ENCODE results near the gene AQR. TPM values are rescaled to one million over a fixed set of nuclear protein-coding genes. Genes with fewer than 3 reads are reported as not detected.

The AQR gene
- total RNA-seq: 36.8 and 40.5 TPM in 2 replicates
- long read RNA-seq, partial matches to known transcripts: 19 of 34 reads
- long read RNA-seq, other reads (novel, unspliced or antisense): 14 of 34 reads

- no peaks in the 10 kb centered on the region for H3K9me3 Mint-ChIP-seq
- H3K27me3 Mint-ChIP-seq (ENCODE audit: low read depth): no peaks in the 10 kb centered on the region
- TF ChIP-seq CTCF (conservative IDR thresholded peaks at IDR 0.05): peak; percentile 74
- H3K4me1 Mint-ChIP-seq: peaks cover 36% of the 10 kb centered on the region
- H3K27ac Mint-ChIP-seq (ENCODE audit: unreplicated experiment): peak within 1 kb of the TSS; percentile 99
- DNase-seq (ENCODE audit: low read depth, low spot score): peak; percentile 87
- no peaks in the 10 kb centered on the region for H3K36me3 Mint-ChIP-seq (ENCODE audit: low read depth)
- H3K4me3 Mint-ChIP-seq: peak within 1 kb of the TSS; percentile 100
These were observed at the start of gene AQR for GRCh38 chr15:34969340-34970097. Gene AQR (minus strand): TSS chr15:34969742. CDS start chr15:34969613, 129 bp downstream.

- Mint-ChIP-seq H3K9me3 (no peaks in the 10 kb centered on the region), H3K27ac (ENCODE audit: unreplicated experiment) (peak overlapping the region; percentile 5)
These were observed 44.7 kb upstream of the AQR start for GRCh38 chr15:35014241-35014640.

GRCh38 chr15:35013370-35013769, 43.8 kb upstream of the AQR start:
- DNase-seq (ENCODE audit: low read depth, low spot score): no peak

More at GRCh38 chr15:35014241-35014640, 44.7 kb upstream of the AQR start:
- H3K4me3 Mint-ChIP-seq: no peak overlapping the region
- no peaks in the 10 kb centered on the region for H3K27me3 Mint-ChIP-seq (ENCODE audit: low read depth)
- no peaks in the 10 kb centered on the region for H3K36me3 Mint-ChIP-seq (ENCODE audit: low read depth)
- DNase-seq (ENCODE audit: low read depth, low spot score): no peak
- peaks cover 17% of the 10 kb centered on the region for H3K4me1 Mint-ChIP-seq
- TF ChIP-seq CTCF (conservative IDR thresholded peaks at IDR 0.05): no peak

GRCh38 chr15:35007397-35007796, 37.9 kb upstream of the AQR start:
- H3K4me1 Mint-ChIP-seq: peaks cover 4% of the 10 kb centered on the region
- no peaks in the 10 kb centered on the region for H3K36me3 Mint-ChIP-seq (ENCODE audit: low read depth)

More at GRCh38 chr15:35013370-35013769, 43.8 kb upstream of the AQR start:
- Mint-ChIP-seq H3K9me3 (no peaks in the 10 kb centered on the region), H3K27me3 (ENCODE audit: low read depth) (no peaks in the 10 kb centered on the region), H3K4me3 (no peak overlapping the region), H3K4me1 (peaks cover 17% of the 10 kb centered on the region), H3K36me3 (ENCODE audit: low read depth) (no peaks in the 10 kb centered on the region), H3K27ac (ENCODE audit: unreplicated experiment) (peak overlapping the region; percentile 9)
- TF ChIP-seq CTCF (conservative IDR thresholded peaks at IDR 0.05): no peak

GRCh38 chr15:35005933-35006332, 36.4 kb upstream of the AQR start:
- no peak overlapping the region for H3K27ac Mint-ChIP-seq (ENCODE audit: unreplicated experiment)
- no peaks in the 10 kb centered on the region for H3K9me3 Mint-ChIP-seq
- H3K4me3 Mint-ChIP-seq: no peak overlapping the region
- peaks cover 4% of the 10 kb centered on the region for H3K4me1 Mint-ChIP-seq
- no peaks in the 10 kb centered on the region for H3K36me3 Mint-ChIP-seq (ENCODE audit: low read depth)
- H3K27me3 Mint-ChIP-seq (ENCODE audit: low read depth): no peaks in the 10 kb centered on the region
- no peak for TF ChIP-seq CTCF (conservative IDR thresholded peaks at IDR 0.05)
- DNase-seq (ENCODE audit: low read depth, low spot score): no peak

More at GRCh38 chr15:35007397-35007796, 37.9 kb upstream of the AQR start:
- no peak for DNase-seq (ENCODE audit: low read depth, low spot score)
- Mint-ChIP-seq H3K27ac (ENCODE audit: unreplicated experiment) (no peak overlapping the region), H3K27me3 (ENCODE audit: low read depth) (no peaks in the 10 kb centered on the region), H3K9me3 (no peaks in the 10 kb centered on the region), H3K4me3 (no peak overlapping the region)
- no peak for TF ChIP-seq CTCF (conservative IDR thresholded peaks at IDR 0.05)
